NCI-H460 (cell line): ENCODE results near the gene PRR5L. TPM values are rescaled to one million over a fixed set of nuclear protein-coding genes. Genes with fewer than 3 reads are reported as not detected.

Experiments used
- DNase-seq: peaks from one replicate; pipeline ENCODE4 v3.0.0-alpha.2; 2016; ENCODE audit warnings: low read depth; ENCODE audit errors: extremely low read depth
- polyA plus RNA-seq: library from polyadenylated mRNA; depleted of rRNA; stranded (reverse); fragments of >200 nt; gene quantifications from 2 replicates; pipeline ENCODE4 v1.2.3, GENCODE V29; 2014; cell fraction: nucleus; rRNA removed
- total RNA-seq: library from RNA; depleted of rRNA; stranded (reverse); fragments of >200 nt; shearing (Covaris generic); gene quantifications from 2 replicates; pipeline ENCODE4 v1.2.3, GENCODE V29; 2014; rRNA removed

The PRR5L gene, protein sequence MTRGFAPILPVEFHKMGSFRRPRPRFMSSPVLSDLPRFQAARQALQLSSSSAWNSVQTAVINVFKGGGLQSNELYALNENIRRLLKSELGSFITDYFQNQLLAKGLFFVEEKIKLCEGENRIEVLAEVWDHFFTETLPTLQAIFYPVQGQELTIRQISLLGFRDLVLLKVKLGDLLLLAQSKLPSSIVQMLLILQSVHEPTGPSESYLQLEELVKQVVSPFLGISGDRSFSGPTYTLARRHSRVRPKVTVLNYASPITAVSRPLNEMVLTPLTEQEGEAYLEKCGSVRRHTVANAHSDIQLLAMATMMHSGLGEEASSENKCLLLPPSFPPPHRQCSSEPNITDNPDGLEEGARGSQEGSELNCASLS
- 50.0 and 54.0 TPM in 2 replicates for total RNA-seq
- polyA plus RNA-seq: 105 and 110 TPM in 2 replicates

GRCh38 chr11:36295926-36296325, at the start of gene PRR5L:
PRR5L (plus strand) TSS chr11:36296288; CDS start chr11:36401122, 104,834 bp downstream.
- no peak for DNase-seq

DNA sequence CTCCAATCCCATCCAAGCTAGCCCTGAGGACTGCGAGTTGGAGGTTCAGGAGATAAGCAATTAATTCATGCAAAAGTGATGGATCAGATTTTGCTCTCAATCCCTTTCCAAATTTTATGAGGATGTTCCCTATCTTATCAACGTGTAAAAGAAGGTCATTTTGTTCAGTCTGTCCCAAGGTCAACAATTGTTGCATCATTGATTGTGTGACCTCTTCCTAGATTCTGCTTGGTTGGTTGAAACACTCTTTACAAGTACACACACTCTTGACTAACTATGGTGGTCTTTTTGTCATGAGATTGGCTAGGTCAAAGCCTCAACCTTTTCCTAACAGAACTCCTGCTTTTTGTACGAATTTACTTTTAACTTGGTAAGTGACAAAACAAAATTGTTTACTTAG, 48.6 kb upstream of the PRR5L start:
- no peak for DNase-seq

- no peak for DNase-seq
These were observed 47.7 kb upstream of the PRR5L start for GRCh38 chr11:36248436-36248835.

GRCh38 chr11:36249246-36249645, 46.8 kb upstream of the PRR5L start:
- no peak for DNase-seq

- no peak for DNase-seq
These were observed 44.3 kb upstream of the PRR5L start for GRCh38 chr11:36251823-36252222.

DNA sequence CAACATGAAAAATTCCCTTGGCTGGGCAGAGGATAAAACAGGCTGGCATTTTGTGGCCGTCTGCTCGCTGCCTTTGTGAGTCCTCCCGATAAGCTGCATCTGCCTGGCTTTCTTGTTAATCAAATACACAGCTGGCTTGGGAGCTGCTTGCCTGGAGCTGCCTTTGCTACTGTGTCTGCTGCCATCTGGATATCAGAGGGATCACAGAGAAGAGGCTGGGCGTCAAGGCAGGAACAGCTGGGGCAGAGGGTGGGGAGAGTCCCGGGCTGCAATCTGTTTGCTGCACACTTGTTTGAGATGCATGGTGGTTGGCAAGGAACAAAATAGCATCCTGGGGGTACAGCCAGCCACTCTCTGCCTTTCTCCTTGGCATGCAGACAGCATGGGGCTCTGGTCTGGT, 42.9 kb upstream of the PRR5L start:
- no peak for DNase-seq

GRCh38 chr11:36254713-36255112, 41.4 kb upstream of the PRR5L start:
- no peak for DNase-seq

DNA sequence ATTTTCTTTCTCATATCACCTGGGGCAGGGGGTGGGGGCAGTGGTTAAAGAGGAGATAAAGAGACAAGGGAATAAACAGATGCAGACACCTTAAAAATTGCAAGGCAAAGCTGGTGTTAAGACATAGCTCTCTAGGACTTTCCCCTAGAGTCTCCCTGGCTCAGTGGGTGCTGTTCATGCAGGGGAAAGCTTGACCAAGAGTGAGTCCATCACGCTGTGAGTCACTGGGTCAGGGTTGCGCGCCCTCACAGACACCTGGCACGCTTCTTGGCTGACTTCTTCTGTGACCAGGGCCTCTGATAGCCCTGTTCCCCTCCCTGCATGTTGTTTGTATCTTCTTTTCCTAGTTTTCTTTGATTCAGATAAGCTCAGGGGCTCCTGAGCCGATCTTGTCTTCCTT, 38.7 kb upstream of the PRR5L start:
- DNase-seq: no peak

GRCh38 chr11:36258730-36259360, 37.2 kb upstream of the PRR5L start:
- DNase-seq: peak; percentile 40

DNA sequence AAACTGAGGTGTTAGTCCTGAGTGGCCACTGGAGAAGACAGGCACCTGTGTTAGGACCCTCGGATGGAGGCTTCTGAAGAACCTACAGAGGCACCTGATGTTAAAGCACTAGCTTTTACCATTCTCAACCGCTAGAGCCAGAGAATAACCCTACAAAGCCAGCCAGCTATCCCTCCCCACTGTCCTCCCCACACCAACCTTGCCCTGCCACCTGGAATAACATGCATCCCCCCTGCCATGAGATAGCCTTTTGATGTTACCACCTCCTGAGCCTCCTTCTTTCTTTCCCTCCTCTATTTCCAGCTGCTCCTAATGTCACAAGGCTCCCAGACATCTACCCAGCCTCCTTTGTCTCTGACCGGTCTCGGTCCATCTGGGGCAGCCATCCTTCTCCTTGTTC, 35.0 kb upstream of the PRR5L start:
- no peak for DNase-seq

- no peak for DNase-seq
These were observed 31.8 kb upstream of the PRR5L start for GRCh38 chr11:36264011-36264972.

GRCh38 chr11:36264973-36265344, 31.1 kb upstream of the PRR5L start:
- no peak for DNase-seq

DNA sequence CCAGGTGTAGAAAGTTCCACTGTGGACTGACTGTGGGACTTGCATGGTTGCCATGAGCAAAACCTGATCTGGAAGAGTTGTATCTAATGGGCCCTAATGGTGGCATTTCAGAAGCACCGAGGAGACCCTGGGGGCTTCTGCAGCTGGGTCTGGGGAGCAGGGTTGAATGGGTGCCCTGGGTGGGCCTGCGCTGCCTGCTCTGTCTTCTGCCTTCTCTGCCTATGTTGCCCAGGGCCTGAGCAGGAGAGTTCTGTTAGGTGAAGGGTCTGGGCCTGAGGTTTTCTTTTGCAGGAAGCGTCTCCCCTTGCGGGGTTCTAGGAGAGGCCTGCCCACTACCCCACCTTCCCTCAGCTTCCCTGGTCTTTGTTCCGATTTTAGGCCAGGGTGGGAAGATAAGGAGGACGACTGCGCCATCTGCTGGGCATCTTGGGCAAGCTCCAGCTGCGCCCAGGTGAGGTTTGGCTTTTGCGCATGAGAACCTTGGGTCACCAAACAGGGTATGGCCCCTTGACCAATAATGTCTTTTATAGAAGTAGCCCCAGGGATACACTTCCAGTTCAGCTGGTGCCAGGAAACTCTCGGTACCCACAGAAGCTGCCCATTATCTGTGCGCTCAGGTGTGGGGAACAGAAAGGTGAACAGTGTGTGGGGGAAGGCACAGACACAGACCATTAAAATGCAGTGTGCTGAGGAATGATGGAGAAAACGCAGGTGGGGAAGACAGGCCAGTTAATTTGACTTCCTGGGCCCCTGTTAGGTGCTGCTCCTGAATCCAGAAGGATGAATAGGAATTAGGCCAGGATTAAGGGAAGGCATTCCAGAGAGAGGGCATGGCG, 30.1 kb upstream of the PRR5L start:
- peak; percentile 51 for DNase-seq

- DNase-seq: no peak
These were observed 29.3 kb upstream of the PRR5L start for GRCh38 chr11:36266767-36267166.

- DNase-seq: no peak
These were observed 27.6 kb upstream of the PRR5L start for GRCh38 chr11:36268337-36268985.

- no peak for DNase-seq
These were observed 25.4 kb upstream of the PRR5L start for GRCh38 chr11:36270701-36271100.

DNA sequence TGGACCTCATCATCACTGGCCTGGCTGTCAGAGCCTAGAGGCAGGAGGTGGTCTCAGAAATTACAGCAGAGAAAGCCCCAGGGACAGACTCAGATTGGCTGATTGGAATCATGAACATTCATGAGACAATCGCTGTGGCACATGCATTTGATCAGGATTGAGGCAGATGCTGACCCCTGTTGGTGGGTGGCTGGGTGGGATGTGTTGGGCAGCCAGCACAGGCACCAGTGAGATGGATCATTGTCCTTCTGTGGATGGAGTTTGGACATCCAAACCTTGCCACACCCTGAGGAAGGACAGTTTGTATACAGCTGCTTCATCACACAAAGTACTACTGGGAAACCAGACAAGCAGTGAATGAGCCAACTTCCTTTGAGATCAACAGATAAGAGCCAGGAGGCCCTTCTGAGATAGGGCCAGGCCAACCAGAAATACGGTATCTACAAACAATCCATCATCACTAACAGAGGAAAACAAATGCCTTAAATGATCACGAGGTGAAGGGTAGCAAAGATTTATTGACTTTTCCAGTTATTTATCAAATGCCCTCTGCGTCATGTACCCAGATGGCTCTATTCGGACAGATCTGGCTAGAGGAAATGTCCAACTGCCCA, 24.2 kb upstream of the PRR5L start:
- DNase-seq: no peak

- DNase-seq: no peak
These were observed 23.0 kb upstream of the PRR5L start for GRCh38 chr11:36273110-36273509.

DNA sequence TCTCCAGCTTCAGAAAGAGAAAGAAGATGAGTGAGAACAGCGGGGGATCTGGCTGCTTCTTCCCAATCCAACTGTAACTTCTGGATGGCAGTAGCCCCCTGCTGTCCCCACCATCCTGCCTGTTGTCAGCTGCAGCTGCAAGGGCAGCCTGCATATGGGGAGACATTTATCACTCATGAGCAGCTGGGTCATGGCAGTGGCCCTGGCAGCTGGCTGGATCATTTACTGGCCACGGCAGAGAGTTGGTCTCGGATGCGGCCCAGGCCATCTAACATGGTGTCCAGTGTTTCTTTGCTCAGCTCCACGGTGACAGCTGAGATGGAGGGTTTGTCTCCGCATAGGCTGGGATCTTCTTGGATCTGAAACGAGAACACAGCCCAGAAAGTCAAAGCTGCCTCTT, 21.7 kb upstream of the PRR5L start:
- no peak for DNase-seq
